ENCODE results near the gene CD79B. TPM values are rescaled to one million over a fixed set of nuclear protein-coding genes. Genes with fewer than 3 reads are reported as not detected.

The CD79B gene
- total and polyA plus RNA-seq, 10 of the 15 experiments (the other 5 are each of a cell fraction or from before 2014, with no cell fraction given): 17.5 to 148 (median 79.1) TPM

- TF ChIP-seq RELB (IDR thresholded peaks at IDR 0.05; ENCODE audit: low read depth): no peak
- TF ChIP-seq BRCA1 (IDR thresholded peaks at IDR 0.05; ENCODE audit: low read depth, low read length): no peak
- TF ChIP-seq BCLAF1 (IDR thresholded peaks at IDR 0.05): no peak
- TF ChIP-seq ZBTB33 (IDR thresholded peaks at IDR 0.05): no peak
- TF ChIP-seq ATF3 (IDR thresholded peaks at IDR 0.05; ENCODE audit: borderline replicate concordance, extremely low read depth, low read depth, low read length): no peak
- no peak for TF ChIP-seq HCFC1 (IDR thresholded peaks at IDR 0.05; ENCODE audit: low read length)
- TF ChIP-seq BCL3 (IDR thresholded peaks at IDR 0.05; ENCODE audit: borderline replicate concordance, insufficient read depth, low read depth, low read length, poor library complexity, severe bottlenecking): no peak
Observed at GRCh38 chr17:63918305-63918704, 13.8 kb downstream of the CD79B start (continued).

Measured in GM12878 (cell line).